Ammon's horn (tissue), 1 donor: Measurements from ENCODE around the gene MTM1.

Experiments used
- DNase-seq: peaks from one replicate; pipeline ENCODE4 v3.0.0-alpha.2; 2016; ENCODE audit warnings: low spot score

MTM1 gene

GRCh38 chrX:150568320-150569154 lies at the start of gene MTM1:
TSS of gene MTM1 (plus strand) at chrX:150568621. CDS start at chrX:150592615, 23,994 bp downstream.
- DNase-seq = peak; percentile 97

- no peak for DNase-seq
These were observed 45.9 kb upstream of the MTM1 start for GRCh38 chrX:150522494-150522893.

- peak; percentile 88 for DNase-seq
These were observed 43.1 kb upstream of the MTM1 start for GRCh38 chrX:150525061-150525919.

- DNase-seq = no peak
These were observed 41.7 kb upstream of the MTM1 start for GRCh38 chrX:150526692-150527091.

GRCh38 chrX:150527108-150527507 lies 41.3 kb upstream of the MTM1 start:
- no peak for DNase-seq

- DNase-seq = no peak
These were observed 38.8 kb upstream of the MTM1 start for GRCh38 chrX:150529587-150529986.

GRCh38 chrX:150530821-150531220 lies 37.6 kb upstream of the MTM1 start:
- DNase-seq = no peak

- peak; percentile 32 for DNase-seq
These were observed 37.0 kb upstream of the MTM1 start for GRCh38 chrX:150531467-150531866.

- no peak for DNase-seq
These were observed 34.6 kb upstream of the MTM1 start for GRCh38 chrX:150533863-150534262.

- no peak for DNase-seq
These were observed 31.8 kb upstream of the MTM1 start for GRCh38 chrX:150536455-150537116.

GRCh38 chrX:150537851-150538250 lies 30.6 kb upstream of the MTM1 start:
- DNase-seq = no peak

GRCh38 chrX:150540965-150541364 lies 27.5 kb upstream of the MTM1 start:
- no peak for DNase-seq

GRCh38 chrX:150542846-150543229 lies 25.6 kb upstream of the MTM1 start:
- DNase-seq = no peak

GRCh38 chrX:150543230-150544155 lies 24.9 kb upstream of the MTM1 start:
- DNase-seq = no peak

GRCh38 chrX:150544222-150544787 lies 24.1 kb upstream of the MTM1 start:
- DNase-seq = no peak

- peak; percentile 46 for DNase-seq
These were observed 23.3 kb upstream of the MTM1 start for GRCh38 chrX:150544835-150545770.

- no peak for DNase-seq
These were observed 21.7 kb upstream of the MTM1 start for GRCh38 chrX:150546711-150547153.

GRCh38 chrX:150547375-150548115 lies 20.9 kb upstream of the MTM1 start:
- peak; percentile 82 for DNase-seq

- no peak for DNase-seq
These were observed 20.2 kb upstream of the MTM1 start for GRCh38 chrX:150548251-150548650.
